GM23338 (cell line): ENCODE results near the gene NR0B2. TPM values are rescaled to one million over a fixed set of nuclear protein-coding genes. Genes with fewer than 3 reads are reported as not detected.

Experiments used
- ATAC-seq: fragments of 200-7000 bp; cut with Tn5 transposase; 3 replicates; pipeline ENCODE4 v1.9.1; 2020
- DNase-seq: peaks from one replicate; pipeline ENCODE4 v3.0.0-alpha.2; 2015; ENCODE audit warnings: low spot score
- H2AFZ ChIP-seq: fragments of 200-600 bp; sonication (generic); 2 replicates; pipeline ENCODE4 v1.8.0; 2016; ENCODE audit warnings: antibody characterized with exemption, mild to moderate bottlenecking, moderate library complexity
- H3F3A ChIP-seq: fragments of 200-600 bp; sonication (generic); replicated peaks from 2 replicates; pipeline ENCODE4 v1.8.0; 2017; ENCODE audit warnings: antibody characterized with exemption, mixed run types, low read depth
- H3K27ac ChIP-seq: fragments of 200-600 bp; sonication (generic); 2 replicates; pipeline ENCODE4 v1.6.1; 2016; ENCODE audit warnings: low read depth
- H3K27me3 ChIP-seq: fragments of 200-600 bp; sonication (generic); 2 replicates; pipeline ENCODE4 v1.8.0; 2016; ENCODE audit warnings: mild to moderate bottlenecking, mixed run types, moderate library complexity; ENCODE audit not compliant: insufficient read depth
- H3K36me3 ChIP-seq: fragments of 200-600 bp; sonication (generic); 2 replicates; pipeline ENCODE4 v1.8.0; 2016; ENCODE audit warnings: mild to moderate bottlenecking; ENCODE audit not compliant: insufficient read depth
- H3K4me1 ChIP-seq: fragments of 200-600 bp; sonication (generic); 2 replicates; pipeline ENCODE4 v1.8.0; 2016; ENCODE audit warnings: mild to moderate bottlenecking, moderate library complexity; ENCODE audit not compliant: insufficient read depth
- H3K4me2 ChIP-seq: fragments of 200-600 bp; sonication (generic); 2 replicates; pipeline ENCODE4 v1.7.1; 2017; ENCODE audit warnings: mixed run types
- H3K4me3 ChIP-seq: fragments of 200-600 bp; sonication (generic); 2 replicates; pipeline ENCODE4 v1.6.1; 2016; ENCODE audit warnings: mixed run types
- H3K79me2 ChIP-seq: fragments of 200-600 bp; sonication (generic); replicated peaks from 2 replicates; pipeline ENCODE4 v1.8.0; 2017; ENCODE audit warnings: mild to moderate bottlenecking; ENCODE audit not compliant: insufficient read depth
- H3K9me2 ChIP-seq: fragments of 200-600 bp; sonication (generic); 2 replicates; pipeline ENCODE4 v1.8.0; 2017; ENCODE audit not compliant: insufficient read depth
- H4K20me1 ChIP-seq: fragments of 200-600 bp; sonication (generic); replicated peaks from 2 replicates; pipeline ENCODE4 v1.8.0; 2017; ENCODE audit warnings: mild to moderate bottlenecking; ENCODE audit not compliant: insufficient read depth
- H3K27ac Mint-ChIP-seq: 2 replicates; pipeline ENCODE4 v1.8.0; 2020; ENCODE audit warnings: inconsistent platforms, mild to moderate bottlenecking, moderate library complexity, mixed read lengths
- H3K27me3 Mint-ChIP-seq: 3 replicates; pipeline ENCODE4 v1.8.0; 2022; ENCODE audit warnings: low read depth, mild to moderate bottlenecking, moderate library complexity, mixed read lengths, inconsistent platforms; ENCODE audit not compliant: insufficient read depth, poor library complexity
- H3K36me3 Mint-ChIP-seq: 3 replicates; pipeline ENCODE4 v1.8.0; 2021; ENCODE audit warnings: low read depth, mild to moderate bottlenecking, inconsistent platforms, moderate library complexity, mixed read lengths
- H3K4me1 Mint-ChIP-seq: 3 replicates; pipeline ENCODE4 v1.8.0; 2020; ENCODE audit warnings: mild to moderate bottlenecking, inconsistent platforms, mixed read lengths
- H3K4me3 Mint-ChIP-seq: 3 replicates; pipeline ENCODE4 v1.8.0; 2021; ENCODE audit warnings: moderate library complexity, mild to moderate bottlenecking, inconsistent platforms, mixed read lengths
- H3K9me3 Mint-ChIP-seq: 3 replicates; pipeline ENCODE4 v1.8.0; 2020; ENCODE audit warnings: moderate library complexity, mild to moderate bottlenecking, inconsistent platforms, mixed read lengths
- CREB1 ChIP-seq: fragments of 250-450 bp; sonication (Bioruptor Pico); IDR thresholded peaks from 2 replicates; pipeline ENCODE4 v1.5.0; 2020; ENCODE audit warnings: low read depth, mild to moderate bottlenecking, moderate library complexity
- EZH2 ChIP-seq: fragments of 200-600 bp; sonication (generic); IDR thresholded peaks from one replicate; pipeline ENCODE4 v1.8.0; 2017; ENCODE audit warnings: antibody characterized with exemption, mild to moderate bottlenecking, low read depth; ENCODE audit not compliant: unreplicated experiment
- EZH2phosphoT487 ChIP-seq: fragments of 200-600 bp; sonication (generic); IDR thresholded peaks from one replicate; pipeline ENCODE4 v1.8.1; 2018; ENCODE audit warnings: antibody characterized with exemption; ENCODE audit not compliant: unreplicated experiment
- JUNB ChIP-seq: IDR thresholded peaks from one replicate; pipeline ENCODE4 v1.6.1; 2016; ENCODE audit warnings: antibody characterized with exemption; ENCODE audit not compliant: unreplicated experiment
- NANOG ChIP-seq: IDR thresholded peaks from 2 replicates; pipeline ENCODE4 v1.6.1; 2016; ENCODE audit warnings: antibody characterized with exemption, borderline replicate concordance
- POLR2AphosphoS5 ChIP-seq: IDR thresholded peaks from 2 replicates; pipeline ENCODE4 v1.6.1; 2016; ENCODE audit warnings: antibody characterized with exemption, low read depth
- REST ChIP-seq: IDR thresholded peaks from one replicate; pipeline ENCODE4 v1.6.1; 2018; ENCODE audit warnings: antibody characterized with exemption; ENCODE audit not compliant: unreplicated experiment
- STAT1 ChIP-seq: IDR thresholded peaks from one replicate; pipeline ENCODE4 v1.6.1; 2016; ENCODE audit warnings: antibody characterized with exemption; ENCODE audit not compliant: unreplicated experiment
- ZNF331 ChIP-seq: fragments of 250-450 bp; sonication (Bioruptor Pico); IDR thresholded peaks from 2 replicates; pipeline ENCODE4 v1.5.0; 2020; ENCODE audit warnings: low read depth, mild to moderate bottlenecking, moderate library complexity
- polyA plus RNA-seq: library from polyadenylated mRNA; unstranded; fragments of >200 nt; fragmentation: Nextera tagmentation; extraction: Ambion mirVana; gene quantifications from 2 replicates; pipeline ENCODE4 v1.2.1, GENCODE V29; 2016
- total RNA-seq: library from RNA; depleted of rRNA; stranded (reverse); fragments of >200 nt; shearing (Covaris generic); gene quantifications from 2 replicates; pipeline ENCODE4 v1.2.3, GENCODE V29; 2014
- TF ChIP-seq, protein P1 (sequence below): fragments of 250-450 bp; sonication (Bioruptor Pico); IDR thresholded peaks from 2 replicates; pipeline ENCODE4 v1.5.0; 2020; ENCODE audit warnings: mild to moderate bottlenecking, moderate library complexity
- TF ChIP-seq, protein P2 (sequence below): IDR thresholded peaks from 2 replicates; pipeline ENCODE4 v1.6.1; 2016; ENCODE audit warnings: antibody characterized with exemption
- TF ChIP-seq, protein P3 (sequence below), 2 experiments: fragments of 200-600 bp in 1 of 2; sonication (generic) in 1 of 2; conservative IDR thresholded peaks; 2 replicates each; pipeline versions ENCODE4 v1.5.1 to v1.6.1; 2016 to 2017; ENCODE audit warnings: antibody characterized with exemption in 2 of 2, low read depth in 2 of 2, mild to moderate bottlenecking in 2 of 2, moderate library complexity in 1 of 2

Gene NR0B2
- total and polyA plus RNA-seq, 2 experiments from 2014 or later, result 0.18 TPM; not detected in 1

- TF ChIP-seq, protein P1, sequence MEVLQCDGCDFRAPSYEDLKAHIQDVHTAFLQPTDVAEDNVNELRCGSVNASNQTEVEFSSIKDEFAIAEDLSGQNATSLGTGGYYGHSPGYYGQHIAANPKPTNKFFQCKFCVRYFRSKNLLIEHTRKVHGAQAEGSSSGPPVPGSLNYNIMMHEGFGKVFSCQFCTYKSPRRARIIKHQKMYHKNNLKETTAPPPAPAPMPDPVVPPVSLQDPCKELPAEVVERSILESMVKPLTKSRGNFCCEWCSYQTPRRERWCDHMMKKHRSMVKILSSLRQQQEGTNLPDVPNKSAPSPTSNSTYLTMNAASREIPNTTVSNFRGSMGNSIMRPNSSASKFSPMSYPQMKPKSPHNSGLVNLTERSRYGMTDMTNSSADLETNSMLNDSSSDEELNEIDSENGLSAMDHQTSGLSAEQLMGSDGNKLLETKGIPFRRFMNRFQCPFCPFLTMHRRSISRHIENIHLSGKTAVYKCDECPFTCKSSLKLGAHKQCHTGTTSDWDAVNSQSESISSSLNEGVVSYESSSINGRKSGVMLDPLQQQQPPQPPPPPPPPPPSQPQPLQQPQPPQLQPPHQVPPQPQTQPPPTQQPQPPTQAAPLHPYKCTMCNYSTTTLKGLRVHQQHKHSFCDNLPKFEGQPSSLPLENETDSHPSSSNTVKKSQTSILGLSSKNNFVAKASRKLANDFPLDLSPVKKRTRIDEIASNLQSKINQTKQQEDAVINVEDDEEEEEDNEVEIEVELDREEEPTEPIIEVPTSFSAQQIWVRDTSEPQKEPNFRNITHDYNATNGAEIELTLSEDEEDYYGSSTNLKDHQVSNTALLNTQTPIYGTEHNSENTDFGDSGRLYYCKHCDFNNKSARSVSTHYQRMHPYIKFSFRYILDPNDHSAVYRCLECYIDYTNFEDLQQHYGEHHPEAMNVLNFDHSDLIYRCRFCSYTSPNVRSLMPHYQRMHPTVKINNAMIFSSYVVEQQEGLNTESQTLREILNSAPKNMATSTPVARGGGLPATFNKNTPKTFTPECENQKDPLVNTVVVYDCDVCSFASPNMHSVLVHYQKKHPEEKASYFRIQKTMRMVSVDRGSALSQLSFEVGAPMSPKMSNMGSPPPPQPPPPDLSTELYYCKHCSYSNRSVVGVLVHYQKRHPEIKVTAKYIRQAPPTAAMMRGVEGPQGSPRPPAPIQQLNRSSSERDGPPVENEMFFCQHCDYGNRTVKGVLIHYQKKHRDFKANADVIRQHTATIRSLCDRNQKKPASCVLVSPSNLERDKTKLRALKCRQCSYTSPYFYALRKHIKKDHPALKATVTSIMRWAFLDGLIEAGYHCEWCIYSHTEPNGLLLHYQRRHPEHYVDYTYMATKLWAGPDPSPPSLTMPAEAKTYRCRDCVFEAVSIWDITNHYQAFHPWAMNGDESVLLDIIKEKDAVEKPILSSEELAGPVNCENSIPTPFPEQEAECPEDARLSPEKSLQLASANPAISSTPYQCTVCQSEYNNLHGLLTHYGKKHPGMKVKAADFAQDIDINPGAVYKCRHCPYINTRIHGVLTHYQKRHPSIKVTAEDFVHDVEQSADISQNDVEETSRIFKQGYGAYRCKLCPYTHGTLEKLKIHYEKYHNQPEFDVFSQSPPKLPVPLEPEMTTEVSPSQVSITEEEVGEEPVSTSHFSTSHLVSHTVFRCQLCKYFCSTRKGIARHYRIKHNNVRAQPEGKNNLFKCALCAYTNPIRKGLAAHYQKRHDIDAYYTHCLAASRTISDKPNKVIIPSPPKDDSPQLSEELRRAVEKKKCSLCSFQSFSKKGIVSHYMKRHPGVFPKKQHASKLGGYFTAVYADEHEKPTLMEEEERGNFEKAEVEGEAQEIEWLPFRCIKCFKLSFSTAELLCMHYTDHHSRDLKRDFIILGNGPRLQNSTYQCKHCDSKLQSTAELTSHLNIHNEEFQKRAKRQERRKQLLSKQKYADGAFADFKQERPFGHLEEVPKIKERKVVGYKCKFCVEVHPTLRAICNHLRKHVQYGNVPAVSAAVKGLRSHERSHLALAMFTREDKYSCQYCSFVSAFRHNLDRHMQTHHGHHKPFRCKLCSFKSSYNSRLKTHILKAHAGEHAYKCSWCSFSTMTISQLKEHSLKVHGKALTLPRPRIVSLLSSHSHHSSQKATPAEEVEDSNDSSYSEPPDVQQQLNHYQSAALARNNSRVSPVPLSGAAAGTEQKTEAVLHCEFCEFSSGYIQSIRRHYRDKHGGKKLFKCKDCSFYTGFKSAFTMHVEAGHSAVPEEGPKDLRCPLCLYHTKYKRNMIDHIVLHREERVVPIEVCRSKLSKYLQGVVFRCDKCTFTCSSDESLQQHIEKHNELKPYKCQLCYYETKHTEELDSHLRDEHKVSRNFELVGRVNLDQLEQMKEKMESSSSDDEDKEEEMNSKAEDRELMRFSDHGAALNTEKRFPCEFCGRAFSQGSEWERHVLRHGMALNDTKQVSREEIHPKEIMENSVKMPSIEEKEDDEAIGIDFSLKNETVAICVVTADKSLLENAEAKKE (CRISPR knock-in tag), result no peak
- TF ChIP-seq, protein P2, sequence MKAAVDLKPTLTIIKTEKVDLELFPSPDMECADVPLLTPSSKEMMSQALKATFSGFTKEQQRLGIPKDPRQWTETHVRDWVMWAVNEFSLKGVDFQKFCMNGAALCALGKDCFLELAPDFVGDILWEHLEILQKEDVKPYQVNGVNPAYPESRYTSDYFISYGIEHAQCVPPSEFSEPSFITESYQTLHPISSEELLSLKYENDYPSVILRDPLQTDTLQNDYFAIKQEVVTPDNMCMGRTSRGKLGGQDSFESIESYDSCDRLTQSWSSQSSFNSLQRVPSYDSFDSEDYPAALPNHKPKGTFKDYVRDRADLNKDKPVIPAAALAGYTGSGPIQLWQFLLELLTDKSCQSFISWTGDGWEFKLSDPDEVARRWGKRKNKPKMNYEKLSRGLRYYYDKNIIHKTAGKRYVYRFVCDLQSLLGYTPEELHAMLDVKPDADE, result no peak
- TF ChIP-seq CREB1 (CRISPR knock-in tag) (no peak), ZNF331 (CRISPR knock-in tag) (no peak), NANOG (no peak)
Observed at GRCh38 chr1:26957306-26957705, 43.5 kb upstream of the NR0B2 start (continued).

DNA sequence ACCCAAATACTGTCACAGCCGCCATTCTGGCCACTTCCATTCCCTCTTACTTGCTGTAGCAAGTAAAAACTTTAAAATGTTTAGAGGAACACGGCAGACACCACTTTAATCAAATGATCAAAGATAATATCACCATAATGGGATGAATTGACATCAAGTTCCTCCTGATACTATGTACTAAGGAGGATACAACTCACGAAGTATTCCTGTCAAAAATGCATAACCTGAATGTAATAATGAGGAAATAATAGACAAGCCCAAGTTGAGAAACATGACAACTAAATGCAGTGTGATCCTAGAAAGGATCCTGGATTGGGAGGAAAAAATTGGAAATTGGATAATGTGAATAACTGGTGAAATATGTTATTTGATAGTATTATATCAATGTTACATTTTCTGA lies 42.5 kb upstream of the NR0B2 start:
- H3K4me2 ChIP-seq, result no peak overlapping the region
- Mint-ChIP-seq H3K36me3 (peaks cover 23% of the 10 kb centered on the region), H3K4me1 (peaks cover 7% of the 10 kb centered on the region; the same call in 2 of the 3 replicates), H3K9me3 (peaks cover 2% of the 10 kb centered on the region; the same call in 1 of the 3 replicates), H3K4me3 (no peak overlapping the region), H3K27ac (no peak overlapping the region), H3K27me3 (peaks cover 6% of the 10 kb centered on the region)
- peaks cover 15% of the 10 kb centered on the region; the same call in 1 of the 2 replicates for H3K4me1 ChIP-seq
- ATAC-seq (no peak), DNase-seq (no peak)
- no peaks in the 10 kb centered on the region for H3K9me2 ChIP-seq
- H2AFZ ChIP-seq, result no peak overlapping the region
- H3K27me3 ChIP-seq, result no peaks in the 10 kb centered on the region
- H3F3A ChIP-seq, result peaks cover 6% of the 10 kb centered on the region; the same call in 1 of the 2 replicates
- H4K20me1 ChIP-seq, result peaks cover 4% of the 10 kb centered on the region; the same call in 1 of the 2 replicates
- no peak overlapping the region for H3K4me3 ChIP-seq
- no peaks in the 10 kb centered on the region; the same call in 1 of the 2 replicates for H3K36me3 ChIP-seq
- H3K79me2 ChIP-seq, result peaks cover 10% of the 10 kb centered on the region
- no peak overlapping the region for H3K27ac ChIP-seq
- TF ChIP-seq REST (no peak), EZH2phosphoT487 (no peak), STAT1 (no peak), ZNF331 (CRISPR knock-in tag) (no peak), CREB1 (CRISPR knock-in tag) (no peak), POLR2AphosphoS5 (no peak), JUNB (no peak), EZH2 (no peak), NANOG (no peak)
- TF ChIP-seq, protein P3, sequence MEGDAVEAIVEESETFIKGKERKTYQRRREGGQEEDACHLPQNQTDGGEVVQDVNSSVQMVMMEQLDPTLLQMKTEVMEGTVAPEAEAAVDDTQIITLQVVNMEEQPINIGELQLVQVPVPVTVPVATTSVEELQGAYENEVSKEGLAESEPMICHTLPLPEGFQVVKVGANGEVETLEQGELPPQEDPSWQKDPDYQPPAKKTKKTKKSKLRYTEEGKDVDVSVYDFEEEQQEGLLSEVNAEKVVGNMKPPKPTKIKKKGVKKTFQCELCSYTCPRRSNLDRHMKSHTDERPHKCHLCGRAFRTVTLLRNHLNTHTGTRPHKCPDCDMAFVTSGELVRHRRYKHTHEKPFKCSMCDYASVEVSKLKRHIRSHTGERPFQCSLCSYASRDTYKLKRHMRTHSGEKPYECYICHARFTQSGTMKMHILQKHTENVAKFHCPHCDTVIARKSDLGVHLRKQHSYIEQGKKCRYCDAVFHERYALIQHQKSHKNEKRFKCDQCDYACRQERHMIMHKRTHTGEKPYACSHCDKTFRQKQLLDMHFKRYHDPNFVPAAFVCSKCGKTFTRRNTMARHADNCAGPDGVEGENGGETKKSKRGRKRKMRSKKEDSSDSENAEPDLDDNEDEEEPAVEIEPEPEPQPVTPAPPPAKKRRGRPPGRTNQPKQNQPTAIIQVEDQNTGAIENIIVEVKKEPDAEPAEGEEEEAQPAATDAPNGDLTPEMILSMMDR (conservative IDR thresholded peaks at IDR 0.05; ENCODE audit: low read depth in 2 of 2), result no peak
